ENCODE results near the gene UGP2. TPM values are rescaled to one million over a fixed set of nuclear protein-coding genes. Genes with fewer than 3 reads are reported as not detected.

The UGP2 gene
- total and polyA plus RNA-seq, 2 of the 8 experiments (the other 6 are each of a cell fraction or from before 2014, with no cell fraction given): 278 to 956 TPM

- FAIRE-seq: no peak
- POLR2A ChIA-PET (ENCODE audit: partially characterized antibody): interaction anchor here (0.6 to 10.8 kb wide), 13 partner anchors 11 to 256 kb away, joined by 3 to 297 read pairs (median 4); partner anchors contain the start of genes MDH1 and WDPCP
- no peak for TF ChIP-seq NANOG (IDR thresholded peaks at IDR 0.05; ENCODE audit: insufficient read depth, low read depth, low read length, poor library complexity, severe bottlenecking)
- TF ChIP-seq CHD1 (IDR thresholded peaks at IDR 0.05; ENCODE audit: low read depth, low read length): no peak
- TF ChIP-seq RXRA (IDR thresholded peaks at IDR 0.05; ENCODE audit: insufficient read depth, low read depth, low read length): no peak
- TF ChIP-seq SAP30 (IDR thresholded peaks at IDR 0.05; ENCODE audit: insufficient read depth, insufficient replicate concordance, low read length): no peak
- no peak for TF ChIP-seq CBX8 (IDR thresholded peaks at IDR 0.05; ENCODE audit: borderline replicate concordance, low read depth, low read length)
- TF ChIP-seq EGR1 (IDR thresholded peaks at IDR 0.05; ENCODE audit: borderline replicate concordance, low read depth, low read length): no peak
- no peak for TF ChIP-seq FOSL1 (IDR thresholded peaks at IDR 0.05; ENCODE audit: insufficient read depth, low read depth, low read length)
- no peak for TF ChIP-seq JUN (IDR thresholded peaks at IDR 0.05; ENCODE audit: low read depth, low read length)
- TF ChIP-seq RAD21 (IDR thresholded peaks at IDR 0.05 in 1 of 2, conservative IDR thresholded peaks at IDR 0.05 in 1 of 2; ENCODE audit: low read depth in 2 of 2, low read length in 2 of 2): no peak
- TF ChIP-seq GTF2F1 (IDR thresholded peaks at IDR 0.05; ENCODE audit: borderline replicate concordance, low read depth, low read length): no peak
Observed at GRCh38 chr2:63844616-63845015, 2.9 kb downstream of the UGP2 start.

More at GRCh38 chr2:63844616-63845015, 2.9 kb downstream of the UGP2 start:
- Histone ChIP-seq H3K4me3 (ENCODE audit: extremely low read depth in 1 of 4, insufficient read depth in 2 of 4, low read depth in 3 of 4, low read length in 4 of 4) (peak overlapping the region; percentile 94 to 100 (median 97)), H3K79me2 (ENCODE audit: control insufficient read depth in 1 of 2, insufficient read depth in 2 of 2, low read length in 2 of 2) (peaks cover 39 to 88% of the 10 kb centered on the region in 2 experiments), H2AK5ac (ENCODE audit: low read depth, low read length) (no peak overlapping the region), H3K27me3 (replicated peaks in 1 of 4; ENCODE audit: control insufficient read depth in 3 of 4, extremely low read depth in 1 of 4, insufficient read depth in 3 of 4, low read length in 3 of 4) (no peaks in the 10 kb centered on the region), H2BK15ac (ENCODE audit: low read length) (no peak overlapping the region), H3K9ac (replicated peaks in 1 of 4; ENCODE audit: extremely low read depth in 1 of 4, low read depth in 3 of 4, low read length in 3 of 4) (peak overlapping the region in 3 of 4 experiments; percentile 65 to 79 (median 68); a peak in 5 of 7 replicates), H3K23ac (ENCODE audit: insufficient read length) (no peak overlapping the region), H4K91ac (replicated peaks; ENCODE audit: insufficient read length, low read length) (no peak overlapping the region), H3K79me1 (ENCODE audit: low read depth, low read length) (no peaks in the 10 kb centered on the region), H3K4ac (replicated peaks; ENCODE audit: insufficient read length, low read depth, low read length) (no peak overlapping the region), H3K56ac (replicated peaks; ENCODE audit: insufficient read length, low read depth, low read length) (no peak overlapping the region), H3K23me2 (ENCODE audit: low read depth, low read length) (peaks cover 15% of the 10 kb centered on the region), H3K4me2 (ENCODE audit: insufficient read depth in 1 of 2, low read depth in 2 of 2, low read length in 2 of 2) (peak overlapping the region; percentile 78 to 94), H3K9me3 (ENCODE audit: insufficient read depth in 2 of 2, low read depth in 1 of 2, low read length in 1 of 2) (no peaks in the 10 kb centered on the region), H2BK12ac (ENCODE audit: low read depth, low read length) (no peak overlapping the region), H3K27ac (ENCODE audit: low read depth, low read length) (peak overlapping the region; percentile 43; the same call in 1 of the 2 replicates), H4K20me1 (replicated peaks in 1 of 2; ENCODE audit: control insufficient read depth in 1 of 2, insufficient read depth in 2 of 2, low read length in 2 of 2) (peaks cover 11% of the 10 kb centered on the region in 2 experiments), H3K36me3 (ENCODE audit: control insufficient read depth in 2 of 4, insufficient read depth in 4 of 4, low read length in 3 of 4) (peaks cover 0 to 50% (median 8%) of the 10 kb centered on the region in 4 experiments; a peak in 4 of 8 replicates), H2BK20ac (ENCODE audit: low read length) (no peak overlapping the region), H3K14ac (ENCODE audit: insufficient read length) (no peak overlapping the region), H4K5ac (ENCODE audit: insufficient read length, low read depth, low read length) (peak overlapping the region; percentile 66), H2AFZ (ENCODE audit: low read length) (no peak overlapping the region), H2BK5ac (ENCODE audit: low read depth, low read length) (0 out of 2 replicates have a peak overlapping the region, but pooled peaks have one; percentile 5), H2BK120ac (replicated peaks; ENCODE audit: low read depth, low read length) (no peak overlapping the region), H3K18ac (ENCODE audit: extremely low read depth, low read length) (no peak overlapping the region), H4K8ac (ENCODE audit: extremely low read depth, insufficient read depth, low read length) (no peak overlapping the region), H3K4me1 (replicated peaks in 1 of 4; ENCODE audit: control insufficient read depth in 3 of 4, insufficient read depth in 4 of 4, low read length in 3 of 4) (peaks cover 0 to 20% (median 1%) of the 10 kb centered on the region in 4 experiments; a peak in 3 of 7 replicates)
- DNase-seq (ENCODE audit: low read depth in 1 of 2, low spot score in 2 of 2): no peak
- CTCF ChIA-PET (ENCODE audit: partially characterized antibody): interaction anchor here (1.0 to 5.1 kb wide), 3 partner anchors 28 to 152 kb away, joined by 3 to 19 read pairs (median 17); no protein-coding TSS in a partner anchor
- 16% methylated on average over 3 of the region's 3 CpGs; no CpG with 5 or more reads in 1 of the 2 experiments for WGBS, 2 experiments (ENCODE audit: extremely low coverage in 1 of 2, insufficient coverage in 1 of 2, insufficient read length in 1 of 2, insufficient replicate concordance in 2 of 2, low coverage in 1 of 2, low lambda C conversion rate in 2 of 2, missing lambda C conversion rate in 1 of 2)

Measured in H1 (cell line).